Astrocyte (in vitro differentiated cells and primary cell): ENCODE measurements around the gene GGT5. TPM values are rescaled to one million over a fixed set of nuclear protein-coding genes. Genes with fewer than 3 reads are reported as not detected.

ENCODE experiments used
- DNase-seq: peaks from one replicate; pipeline ENCODE4 v3.0.0-alpha.2; 2010; ENCODE audit warnings: low read depth
- FAIRE-seq: peaks from 2 replicates; lab custom pipeline; 2011; peaks lifted over from hg19 to GRCh38; lab: Jason Lieb, UNC
- H2AFZ ChIP-seq: 2 replicates; pipeline ENCODE4 v1.6.0; 2012; ENCODE audit warnings: low read depth, low read length, inconsistent platforms
- H3K27ac ChIP-seq: 2 replicates; pipeline ENCODE4 v1.5.1; 2011; ENCODE audit warnings: low read depth, low read length, inconsistent platforms
- H3K27me3 ChIP-seq: 2 replicates; pipeline ENCODE4 v1.6.0; 2011; ENCODE audit warnings: low read length, inconsistent platforms; ENCODE audit not compliant: insufficient read depth
- H3K36me3 ChIP-seq: 2 replicates; pipeline ENCODE4 v1.5.1; 2011; ENCODE audit warnings: low read length, inconsistent platforms; ENCODE audit not compliant: insufficient read depth
- H3K4me1 ChIP-seq: 2 replicates; pipeline ENCODE4 v1.5.1; 2011; ENCODE audit warnings: low read length, inconsistent platforms; ENCODE audit not compliant: insufficient read depth
- H3K4me2 ChIP-seq: 2 replicates; pipeline ENCODE4 v1.6.0; 2012; ENCODE audit warnings: low read length, inconsistent platforms
- H3K4me3 ChIP-seq: 2 replicates; pipeline ENCODE4 v1.5.1; 2011; ENCODE audit warnings: low read depth, mild to moderate bottlenecking, low read length, inconsistent platforms; ENCODE audit not compliant: insufficient read depth
- H3K79me2 ChIP-seq: 2 replicates; pipeline ENCODE4 v1.6.0; 2012; ENCODE audit warnings: mild to moderate bottlenecking, low read length, inconsistent platforms; ENCODE audit not compliant: insufficient read depth
- H3K9ac ChIP-seq: 2 replicates; pipeline ENCODE4 v1.6.0; 2012; ENCODE audit warnings: mild to moderate bottlenecking, low read length, inconsistent platforms
- H3K9me3 ChIP-seq: 2 replicates; pipeline ENCODE4 v1.5.1; 2012; ENCODE audit warnings: low read depth, mild to moderate bottlenecking, low read length, inconsistent platforms; ENCODE audit not compliant: insufficient read depth
- H4K20me1 ChIP-seq: 2 replicates; pipeline ENCODE4 v1.6.0; 2012; ENCODE audit warnings: low read length, inconsistent platforms; ENCODE audit not compliant: insufficient read depth
- H3K27ac Mint-ChIP-seq: one replicate; pipeline ENCODE4 v1.8.0; 2021; ENCODE audit warnings: mild to moderate bottlenecking, mixed read lengths; ENCODE audit not compliant: unreplicated experiment
- H3K27me3 Mint-ChIP-seq: one replicate; pipeline ENCODE4 v1.8.0; 2021; ENCODE audit warnings: low read depth, mixed read lengths; ENCODE audit not compliant: unreplicated experiment
- H3K36me3 Mint-ChIP-seq: one replicate; pipeline ENCODE4 v1.8.0; 2021; ENCODE audit warnings: low read depth, mixed read lengths; ENCODE audit not compliant: unreplicated experiment
- H3K4me1 Mint-ChIP-seq: one replicate; pipeline ENCODE4 v1.8.0; 2021; ENCODE audit warnings: low read depth, mixed read lengths; ENCODE audit not compliant: unreplicated experiment
- H3K4me3 Mint-ChIP-seq: one replicate; pipeline ENCODE4 v1.8.0; 2021; ENCODE audit warnings: mild to moderate bottlenecking, moderate library complexity, mixed read lengths; ENCODE audit not compliant: unreplicated experiment
- H3K9me3 Mint-ChIP-seq: one replicate; pipeline ENCODE4 v1.8.0; 2021; ENCODE audit warnings: mild to moderate bottlenecking, mixed read lengths; ENCODE audit not compliant: unreplicated experiment
- EZH2 ChIP-seq: IDR thresholded peaks from 2 replicates; pipeline ENCODE4 v1.6.1; 2012; ENCODE audit warnings: mild to moderate bottlenecking, low read length, inconsistent platforms; ENCODE audit not compliant: insufficient read depth
- total RNA-seq: library from RNA; stranded (reverse); gene quantifications from 2 replicates; pipeline ENCODE4 v1.2.1, GENCODE V29; 2021
- TF ChIP-seq, protein P1 (sequence below): IDR thresholded peaks from 2 replicates; pipeline ENCODE4 v1.5.1; 2011; ENCODE audit warnings: low read depth, mild to moderate bottlenecking, inconsistent platforms, low read length, moderate library complexity; ENCODE audit not compliant: insufficient read depth

GGT5 gene
- total RNA-seq, 1 donor from 2014 or later, result 0.64 TPM

- no peaks in the 10 kb centered on the region for H4K20me1 ChIP-seq
- DNase-seq (no peak), FAIRE-seq (no peak)
- no peaks in the 10 kb centered on the region for H3K36me3 ChIP-seq
- no peak overlapping the region for H3K4me2 ChIP-seq
- H3K36me3 Mint-ChIP-seq, result peaks cover 3% of the 10 kb centered on the region
- no peak overlapping the region for H3K9ac ChIP-seq
- peaks cover 2% of the 10 kb centered on the region for H3K4me1 ChIP-seq
- no peak overlapping the region for H3K4me3 ChIP-seq
- no peak overlapping the region for H3K27ac Mint-ChIP-seq
- no peak overlapping the region for H3K27ac ChIP-seq
- no peaks in the 10 kb centered on the region for H3K79me2 ChIP-seq
- no peaks in the 10 kb centered on the region for H3K27me3 ChIP-seq
- peaks cover 9% of the 10 kb centered on the region for H3K27me3 Mint-ChIP-seq
- peaks cover 1% of the 10 kb centered on the region for H3K4me1 Mint-ChIP-seq
- H3K9me3 Mint-ChIP-seq, result no peaks in the 10 kb centered on the region
- TF ChIP-seq EZH2, result no peak
- TF ChIP-seq, protein P1, sequence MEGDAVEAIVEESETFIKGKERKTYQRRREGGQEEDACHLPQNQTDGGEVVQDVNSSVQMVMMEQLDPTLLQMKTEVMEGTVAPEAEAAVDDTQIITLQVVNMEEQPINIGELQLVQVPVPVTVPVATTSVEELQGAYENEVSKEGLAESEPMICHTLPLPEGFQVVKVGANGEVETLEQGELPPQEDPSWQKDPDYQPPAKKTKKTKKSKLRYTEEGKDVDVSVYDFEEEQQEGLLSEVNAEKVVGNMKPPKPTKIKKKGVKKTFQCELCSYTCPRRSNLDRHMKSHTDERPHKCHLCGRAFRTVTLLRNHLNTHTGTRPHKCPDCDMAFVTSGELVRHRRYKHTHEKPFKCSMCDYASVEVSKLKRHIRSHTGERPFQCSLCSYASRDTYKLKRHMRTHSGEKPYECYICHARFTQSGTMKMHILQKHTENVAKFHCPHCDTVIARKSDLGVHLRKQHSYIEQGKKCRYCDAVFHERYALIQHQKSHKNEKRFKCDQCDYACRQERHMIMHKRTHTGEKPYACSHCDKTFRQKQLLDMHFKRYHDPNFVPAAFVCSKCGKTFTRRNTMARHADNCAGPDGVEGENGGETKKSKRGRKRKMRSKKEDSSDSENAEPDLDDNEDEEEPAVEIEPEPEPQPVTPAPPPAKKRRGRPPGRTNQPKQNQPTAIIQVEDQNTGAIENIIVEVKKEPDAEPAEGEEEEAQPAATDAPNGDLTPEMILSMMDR, result no peak
- H3K9me3 ChIP-seq, result no peaks in the 10 kb centered on the region
- H2AFZ ChIP-seq, result no peak overlapping the region
- no peak overlapping the region for H3K4me3 Mint-ChIP-seq
Measured at GRCh38 chr22:24186352-24186740, 58.5 kb downstream of the GGT5 start.

- peaks cover 1% of the 10 kb centered on the region for H3K4me1 Mint-ChIP-seq
- H3K9me3 Mint-ChIP-seq, result no peaks in the 10 kb centered on the region
Measured at GRCh38 chr22:24185501-24186351, 59.2 kb downstream of the GGT5 start.

More at GRCh38 chr22:24185501-24186351, 59.2 kb downstream of the GGT5 start:
- Histone ChIP-seq H4K20me1 (no peaks in the 10 kb centered on the region), H3K4me3 (no peak overlapping the region), H3K36me3 (no peaks in the 10 kb centered on the region), H3K9ac (no peak overlapping the region), H3K27me3 (no peaks in the 10 kb centered on the region), H3K4me2 (no peak overlapping the region), H3K4me1 (peaks cover 2% of the 10 kb centered on the region), H3K79me2 (no peaks in the 10 kb centered on the region), H3K9me3 (no peaks in the 10 kb centered on the region), H2AFZ (no peak overlapping the region), H3K27ac (no peak overlapping the region)
- Mint-ChIP-seq H3K4me3 (no peak overlapping the region), H3K36me3 (peaks cover 3% of the 10 kb centered on the region), H3K27ac (no peak overlapping the region), H3K27me3 (peaks cover 6% of the 10 kb centered on the region)
- TF ChIP-seq EZH2, result no peak
- TF ChIP-seq, protein P1, result no peak
- no peak for FAIRE-seq
- DNase-seq, result no peak
